NB4 (cell line): ENCODE measurements around the gene TPD52L1.

Experiments
- DNase-seq: peaks from one replicate; pipeline ENCODE4 v3.0.0; 2010; ENCODE audit warnings: low read depth
- H3K4me3 ChIP-seq: one replicate; pipeline ENCODE4 v1.5.1; 2011; ENCODE audit warnings: mild to moderate bottlenecking, low read depth, low read length, moderate library complexity
- MAX ChIP-seq: IDR thresholded peaks from 2 replicates; pipeline ENCODE4 v1.6.1; 2011; ENCODE audit warnings: low read depth, low read length
- MYC ChIP-seq: IDR thresholded peaks from 2 replicates; pipeline ENCODE4 v1.6.1; 2011; ENCODE audit warnings: low read depth, low read length
- POLR2A ChIP-seq: IDR thresholded peaks from 2 replicates; pipeline ENCODE4 v1.6.1; 2011; ENCODE audit warnings: mild to moderate bottlenecking; ENCODE audit not compliant: insufficient read length; ENCODE audit errors: extremely low read depth
- TF ChIP-seq, protein P1 (sequence below): IDR thresholded peaks from one replicate; pipeline ENCODE4 v1.5.1; 2012; ENCODE audit warnings: low read depth, low read length

TPD52L1 gene, protein sequence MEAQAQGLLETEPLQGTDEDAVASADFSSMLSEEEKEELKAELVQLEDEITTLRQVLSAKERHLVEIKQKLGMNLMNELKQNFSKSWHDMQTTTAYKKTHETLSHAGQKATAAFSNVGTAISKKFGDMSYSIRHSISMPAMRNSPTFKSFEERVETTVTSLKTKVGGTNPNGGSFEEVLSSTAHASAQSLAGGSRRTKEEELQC

DNA sequence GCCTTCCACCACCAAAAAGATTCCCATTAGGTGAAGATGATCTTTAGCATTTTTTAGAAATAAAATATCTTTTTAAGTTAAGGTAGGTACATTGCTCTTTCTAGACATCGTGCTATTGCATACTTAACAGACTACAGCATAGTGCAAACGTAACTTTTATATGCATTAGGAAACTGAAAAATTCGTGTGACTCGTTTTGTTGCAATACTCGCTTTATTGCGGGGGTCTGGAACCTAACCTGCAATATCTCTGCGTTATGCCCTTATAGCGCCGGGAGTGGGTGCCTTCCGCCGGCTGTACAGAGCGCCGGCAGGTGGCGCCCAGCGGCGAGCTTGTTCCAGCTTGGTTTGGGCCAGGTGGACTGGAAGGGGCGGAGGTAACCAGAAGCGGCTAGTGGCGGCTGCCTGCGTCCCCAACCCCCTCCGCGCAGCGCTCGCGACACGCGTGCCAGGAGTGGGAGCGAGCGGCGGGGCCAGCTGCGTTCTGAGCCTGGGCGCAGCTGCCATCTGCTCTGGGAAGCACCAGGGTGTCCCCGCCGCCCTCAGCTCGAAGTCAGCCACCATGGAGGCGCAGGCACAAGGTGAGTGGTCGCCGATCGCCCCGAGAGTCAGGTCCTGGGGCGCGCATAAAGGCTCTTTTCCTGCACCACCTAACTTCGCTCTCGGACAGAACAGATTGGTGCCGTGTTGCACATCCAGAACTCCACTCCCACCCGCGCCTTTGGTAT lies at the start of gene TPD52L1:
Gene TPD52L1, plus strand, starts transcription at position 383 of the 727 bp plus-strand sequence. Its CDS starts 179 bp downstream, at position 562.
- H3K4me3 ChIP-seq, result no peak within 1 kb of the TSS
- peak; percentile 48 for DNase-seq
- TF ChIP-seq, protein P1, sequence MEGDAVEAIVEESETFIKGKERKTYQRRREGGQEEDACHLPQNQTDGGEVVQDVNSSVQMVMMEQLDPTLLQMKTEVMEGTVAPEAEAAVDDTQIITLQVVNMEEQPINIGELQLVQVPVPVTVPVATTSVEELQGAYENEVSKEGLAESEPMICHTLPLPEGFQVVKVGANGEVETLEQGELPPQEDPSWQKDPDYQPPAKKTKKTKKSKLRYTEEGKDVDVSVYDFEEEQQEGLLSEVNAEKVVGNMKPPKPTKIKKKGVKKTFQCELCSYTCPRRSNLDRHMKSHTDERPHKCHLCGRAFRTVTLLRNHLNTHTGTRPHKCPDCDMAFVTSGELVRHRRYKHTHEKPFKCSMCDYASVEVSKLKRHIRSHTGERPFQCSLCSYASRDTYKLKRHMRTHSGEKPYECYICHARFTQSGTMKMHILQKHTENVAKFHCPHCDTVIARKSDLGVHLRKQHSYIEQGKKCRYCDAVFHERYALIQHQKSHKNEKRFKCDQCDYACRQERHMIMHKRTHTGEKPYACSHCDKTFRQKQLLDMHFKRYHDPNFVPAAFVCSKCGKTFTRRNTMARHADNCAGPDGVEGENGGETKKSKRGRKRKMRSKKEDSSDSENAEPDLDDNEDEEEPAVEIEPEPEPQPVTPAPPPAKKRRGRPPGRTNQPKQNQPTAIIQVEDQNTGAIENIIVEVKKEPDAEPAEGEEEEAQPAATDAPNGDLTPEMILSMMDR, result peak; percentile 86
- TF ChIP-seq MAX, result no peak

DNA sequence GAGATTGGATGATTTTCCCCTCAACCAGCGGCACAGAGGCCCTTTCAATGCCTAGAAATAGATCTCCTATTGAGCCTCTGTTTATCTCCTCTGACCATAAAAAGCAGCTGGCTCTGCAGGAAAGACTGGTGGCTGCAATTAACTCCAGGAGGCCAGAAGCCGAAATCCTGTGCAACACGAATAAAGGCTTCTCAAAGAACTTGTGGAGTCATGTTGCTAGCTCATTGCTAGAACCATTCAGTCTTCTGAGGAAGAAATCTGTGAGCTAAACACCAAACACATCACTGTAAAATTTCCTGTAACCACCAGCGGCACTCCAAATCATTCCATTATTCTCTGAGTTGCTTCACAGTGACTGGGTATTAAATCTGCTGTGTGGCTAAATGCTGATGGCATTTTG lies 49.1 kb upstream of the TPD52L1 start:
- no peak for DNase-seq
- no peak overlapping the region for H3K4me3 ChIP-seq
- no peak for TF ChIP-seq POLR2A

- no peak for TF ChIP-seq MAX
- no peak for DNase-seq
- no peak overlapping the region for H3K4me3 ChIP-seq
These were observed 46.5 kb upstream of the TPD52L1 start for GRCh38 chr6:125107048-125107447.

- no peak for DNase-seq
- TF ChIP-seq MYC (no peak), MAX (no peak), POLR2A (no peak)
- TF ChIP-seq, protein P1, result no peak
These were observed 45.7 kb upstream of the TPD52L1 start for GRCh38 chr6:125107896-125108295.

DNA sequence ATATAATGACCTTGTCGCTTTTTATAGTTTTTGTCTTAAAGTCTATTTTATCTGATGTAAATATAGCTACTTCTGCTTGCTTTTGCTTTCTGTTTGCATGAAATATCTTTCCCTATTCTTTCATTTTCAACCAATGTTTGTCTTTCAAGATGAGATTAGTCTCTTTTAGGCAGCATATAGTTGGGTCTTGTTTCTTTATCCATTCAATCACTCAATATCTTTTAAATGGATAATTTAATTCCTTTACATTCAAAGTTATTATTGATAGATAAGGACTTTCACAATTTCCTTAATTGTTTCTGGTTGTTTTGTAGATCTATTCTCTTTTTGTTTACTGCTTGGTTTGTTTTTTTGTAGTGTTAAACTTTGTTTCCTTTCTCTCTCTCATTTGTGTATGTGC lies 43.5 kb upstream of the TPD52L1 start:
- no peak overlapping the region for H3K4me3 ChIP-seq
- TF ChIP-seq MAX (no peak), POLR2A (no peak), MYC (no peak)
- TF ChIP-seq, protein P1, result no peak
- no peak for DNase-seq

More at GRCh38 chr6:125107896-125108295, 45.7 kb upstream of the TPD52L1 start:
- H3K4me3 ChIP-seq, result no peak overlapping the region

DNA sequence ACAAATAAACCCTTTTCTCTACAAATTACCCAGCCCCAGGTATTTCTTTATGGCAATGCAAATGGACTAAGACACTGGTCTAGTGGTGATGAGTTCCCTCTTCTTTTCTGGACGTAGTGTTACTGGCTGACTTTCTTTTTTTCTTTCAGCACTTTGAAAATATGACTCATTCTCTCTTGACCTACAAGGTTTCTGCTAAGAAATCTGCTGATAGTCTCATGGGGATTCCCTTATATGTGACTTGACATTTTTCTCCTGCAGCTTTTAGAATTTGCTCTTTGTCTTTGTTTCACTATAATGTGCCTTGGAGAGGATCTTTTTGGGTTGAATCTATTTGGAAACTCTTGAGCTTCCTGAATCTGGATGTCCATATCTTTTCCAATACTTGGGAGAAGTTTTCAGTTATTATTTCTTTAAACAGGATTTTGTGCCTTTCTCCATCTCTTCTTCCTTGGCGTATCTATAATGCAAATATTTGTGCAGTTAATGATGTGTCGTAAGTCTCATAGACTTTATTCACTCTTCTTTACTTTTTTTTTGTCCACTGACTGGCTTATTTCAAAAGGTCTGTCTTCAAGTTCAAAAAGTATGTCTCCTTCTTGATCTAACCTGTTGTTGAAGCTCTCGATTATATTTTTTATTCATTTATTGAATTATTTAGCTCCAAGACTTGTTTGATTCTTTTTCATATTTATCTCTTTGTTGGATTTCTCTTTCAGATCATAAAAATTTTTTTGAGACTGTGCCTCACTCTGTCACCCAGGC lies 42.2 kb upstream of the TPD52L1 start:
- TF ChIP-seq MYC, result no peak
- TF ChIP-seq POLR2A, result no peak
- TF ChIP-seq, protein P1, result no peak
- TF ChIP-seq MAX, result no peak

More for the DNA sequence above, 42.2 kb upstream of the TPD52L1 start:
- no peak overlapping the region for H3K4me3 ChIP-seq
- DNase-seq, result no peak
